Uterus (tissue), 2 donors: ENCODE results near the gene PTPRD.

Experiments
- POLR2A ChIP-seq, 2 donors: fragments of 450-650 bp; IDR thresholded peaks; one replicate each; pipeline ENCODE4 v1.6.1; 2016; ENCODE audit warnings: antibody characterized with exemption in 2 of 2, mild to moderate bottlenecking in 1 of 2, moderate library complexity in 1 of 2
- TF ChIP-seq, protein P1 (sequence below), 4 experiments: fragments of 200-600 bp in 2 of 4; fragments of 450-650 bp in 2 of 4; sonication (generic) in 2 of 4; IDR thresholded peaks; one replicate each; pipeline ENCODE4 v1.5.1; 2016 to 2019; ENCODE audit warnings: antibody characterized with exemption in 4 of 4, mild to moderate bottlenecking in 2 of 4, moderate library complexity in 1 of 4

- TF ChIP-seq POLR2A (IDR thresholded peaks at IDR 0.05): no peak
- TF ChIP-seq, protein P1, sequence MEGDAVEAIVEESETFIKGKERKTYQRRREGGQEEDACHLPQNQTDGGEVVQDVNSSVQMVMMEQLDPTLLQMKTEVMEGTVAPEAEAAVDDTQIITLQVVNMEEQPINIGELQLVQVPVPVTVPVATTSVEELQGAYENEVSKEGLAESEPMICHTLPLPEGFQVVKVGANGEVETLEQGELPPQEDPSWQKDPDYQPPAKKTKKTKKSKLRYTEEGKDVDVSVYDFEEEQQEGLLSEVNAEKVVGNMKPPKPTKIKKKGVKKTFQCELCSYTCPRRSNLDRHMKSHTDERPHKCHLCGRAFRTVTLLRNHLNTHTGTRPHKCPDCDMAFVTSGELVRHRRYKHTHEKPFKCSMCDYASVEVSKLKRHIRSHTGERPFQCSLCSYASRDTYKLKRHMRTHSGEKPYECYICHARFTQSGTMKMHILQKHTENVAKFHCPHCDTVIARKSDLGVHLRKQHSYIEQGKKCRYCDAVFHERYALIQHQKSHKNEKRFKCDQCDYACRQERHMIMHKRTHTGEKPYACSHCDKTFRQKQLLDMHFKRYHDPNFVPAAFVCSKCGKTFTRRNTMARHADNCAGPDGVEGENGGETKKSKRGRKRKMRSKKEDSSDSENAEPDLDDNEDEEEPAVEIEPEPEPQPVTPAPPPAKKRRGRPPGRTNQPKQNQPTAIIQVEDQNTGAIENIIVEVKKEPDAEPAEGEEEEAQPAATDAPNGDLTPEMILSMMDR (IDR thresholded peaks at IDR 0.05): no peak
Measured at GRCh38 chr9:8659108-8659507, 1953.7 kb downstream of the PTPRD start.
